Measurements from ENCODE around the gene RCBTB1. TPM values are rescaled to one million over a fixed set of nuclear protein-coding genes. Genes with fewer than 3 reads are reported as not detected.
A peak's percentile ranks its signal among the peaks of the same experiment; 100 is the strongest.

Gene RCBTB1
- total RNA-seq, 1 donor from 2014 or later: 16.1 TPM

DNA sequence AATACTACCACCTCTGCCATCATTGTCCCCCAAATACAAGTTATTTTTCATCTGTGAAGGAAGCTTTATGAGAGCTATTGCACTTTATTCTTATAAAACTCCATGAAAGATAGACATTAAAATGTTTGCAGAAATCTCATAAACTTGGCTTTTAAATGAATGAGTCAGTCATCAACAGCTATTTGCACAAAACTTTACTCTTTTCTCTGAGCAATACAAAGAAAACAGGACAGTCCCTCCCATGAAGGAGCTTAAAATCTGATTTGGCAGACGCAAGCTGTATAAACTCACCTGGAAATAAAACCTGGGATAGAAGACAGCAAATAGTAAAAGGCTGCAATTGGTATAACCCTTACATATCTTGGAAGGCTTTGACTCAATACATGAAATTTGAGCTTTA, 16.6 kb upstream of the RCBTB1 start:
- peaks cover 4% of the 10 kb centered on the region for H3K4me1 Mint-ChIP-seq (ENCODE audit: low read depth, unreplicated experiment)
- FAIRE-seq: no peak
- no peaks in the 10 kb centered on the region for H3K9me3 ChIP-seq (ENCODE audit: insufficient read depth, low read depth, low read length)
- H3K27me3 ChIP-seq (ENCODE audit: insufficient read depth, low read length): no peaks in the 10 kb centered on the region
- H3K79me2 ChIP-seq (ENCODE audit: insufficient read depth, low read length): no peaks in the 10 kb centered on the region
- H3K9ac ChIP-seq (ENCODE audit: low read length): no peak overlapping the region
- no peaks in the 10 kb centered on the region for H3K36me3 ChIP-seq (ENCODE audit: insufficient read depth, low read length)
- no peak for DNase-seq (ENCODE audit: low read depth)
- H3K4me3 ChIP-seq (ENCODE audit: insufficient read depth, low read depth, low read length): no peak overlapping the region
- H3K27me3 Mint-ChIP-seq (ENCODE audit: low read depth, unreplicated experiment): peaks cover 7% of the 10 kb centered on the region
- no peak overlapping the region for H3K27ac Mint-ChIP-seq (ENCODE audit: unreplicated experiment)
- peak overlapping the region; percentile 4 for H2AFZ ChIP-seq (ENCODE audit: low read depth, low read length)
- H3K4me2 ChIP-seq (ENCODE audit: low read length): no peak overlapping the region
- TF ChIP-seq, protein P1, sequence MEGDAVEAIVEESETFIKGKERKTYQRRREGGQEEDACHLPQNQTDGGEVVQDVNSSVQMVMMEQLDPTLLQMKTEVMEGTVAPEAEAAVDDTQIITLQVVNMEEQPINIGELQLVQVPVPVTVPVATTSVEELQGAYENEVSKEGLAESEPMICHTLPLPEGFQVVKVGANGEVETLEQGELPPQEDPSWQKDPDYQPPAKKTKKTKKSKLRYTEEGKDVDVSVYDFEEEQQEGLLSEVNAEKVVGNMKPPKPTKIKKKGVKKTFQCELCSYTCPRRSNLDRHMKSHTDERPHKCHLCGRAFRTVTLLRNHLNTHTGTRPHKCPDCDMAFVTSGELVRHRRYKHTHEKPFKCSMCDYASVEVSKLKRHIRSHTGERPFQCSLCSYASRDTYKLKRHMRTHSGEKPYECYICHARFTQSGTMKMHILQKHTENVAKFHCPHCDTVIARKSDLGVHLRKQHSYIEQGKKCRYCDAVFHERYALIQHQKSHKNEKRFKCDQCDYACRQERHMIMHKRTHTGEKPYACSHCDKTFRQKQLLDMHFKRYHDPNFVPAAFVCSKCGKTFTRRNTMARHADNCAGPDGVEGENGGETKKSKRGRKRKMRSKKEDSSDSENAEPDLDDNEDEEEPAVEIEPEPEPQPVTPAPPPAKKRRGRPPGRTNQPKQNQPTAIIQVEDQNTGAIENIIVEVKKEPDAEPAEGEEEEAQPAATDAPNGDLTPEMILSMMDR (IDR thresholded peaks at IDR 0.05; ENCODE audit: insufficient read depth, low read depth, low read length): no peak
- no peak for TF ChIP-seq EZH2 (IDR thresholded peaks at IDR 0.05; ENCODE audit: insufficient read depth, low read length)
- H3K4me3 Mint-ChIP-seq (ENCODE audit: unreplicated experiment): no peak overlapping the region
- H3K36me3 Mint-ChIP-seq (ENCODE audit: low read depth, unreplicated experiment): peaks cover 3% of the 10 kb centered on the region
- no peaks in the 10 kb centered on the region for H4K20me1 ChIP-seq (ENCODE audit: insufficient read depth, low read length)
- H3K4me1 ChIP-seq (ENCODE audit: insufficient read depth, low read length): no peaks in the 10 kb centered on the region
- H3K27ac ChIP-seq (ENCODE audit: low read depth, low read length): no peak overlapping the region
- H3K9me3 Mint-ChIP-seq (ENCODE audit: unreplicated experiment): peaks cover 4% of the 10 kb centered on the region

DNA sequence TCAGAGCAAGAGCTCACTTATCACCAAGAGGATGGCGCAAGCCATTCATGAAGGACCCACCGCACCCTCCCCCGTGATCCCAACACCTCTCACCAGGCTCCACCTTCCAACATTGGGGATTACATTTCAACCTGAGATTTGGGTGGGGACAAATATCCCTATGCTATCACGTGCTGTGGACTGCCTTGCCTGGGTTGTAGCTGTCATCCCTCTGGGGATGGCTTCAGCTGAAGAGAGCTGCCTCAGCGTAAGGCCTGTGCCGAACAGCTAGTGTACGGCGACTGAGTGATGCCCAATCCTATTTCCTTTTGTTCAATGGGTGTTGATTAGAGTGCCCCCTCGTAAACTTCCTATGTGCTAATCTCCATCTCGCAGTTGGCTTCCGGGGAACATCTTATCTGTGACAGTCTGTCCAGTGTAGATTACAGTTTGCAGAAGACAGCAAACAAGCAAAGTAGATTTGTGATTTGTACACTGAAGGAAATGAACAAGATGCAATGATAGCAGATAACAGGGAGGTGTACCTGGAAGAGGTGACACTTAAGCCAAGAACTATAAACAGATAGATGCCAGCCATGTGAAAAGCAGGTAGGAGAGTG, 11.8 kb upstream of the RCBTB1 start:
- H3K27ac ChIP-seq (ENCODE audit: low read depth, low read length): no peak overlapping the region
- DNase-seq (ENCODE audit: low read depth) (no peak), FAIRE-seq (no peak)
- no peaks in the 10 kb centered on the region for H3K27me3 ChIP-seq (ENCODE audit: insufficient read depth, low read length)
- no peak overlapping the region for H3K9ac ChIP-seq (ENCODE audit: low read length)
- Mint-ChIP-seq H3K27ac (ENCODE audit: unreplicated experiment) (no peak overlapping the region), H3K4me1 (ENCODE audit: low read depth, unreplicated experiment) (no peaks in the 10 kb centered on the region), H3K9me3 (ENCODE audit: unreplicated experiment) (peaks cover 9% of the 10 kb centered on the region), H3K4me3 (ENCODE audit: unreplicated experiment) (no peak overlapping the region), H3K27me3 (ENCODE audit: low read depth, unreplicated experiment) (peaks cover 8% of the 10 kb centered on the region), H3K36me3 (ENCODE audit: low read depth, unreplicated experiment) (peaks cover 3% of the 10 kb centered on the region)
- no peaks in the 10 kb centered on the region for H4K20me1 ChIP-seq (ENCODE audit: insufficient read depth, low read length)
- no peak for TF ChIP-seq EZH2 (IDR thresholded peaks at IDR 0.05; ENCODE audit: insufficient read depth, low read length)
- TF ChIP-seq, protein P1 (IDR thresholded peaks at IDR 0.05; ENCODE audit: insufficient read depth, low read depth, low read length): no peak
- no peak overlapping the region for H3K4me3 ChIP-seq (ENCODE audit: insufficient read depth, low read depth, low read length)
- no peaks in the 10 kb centered on the region for H3K79me2 ChIP-seq (ENCODE audit: insufficient read depth, low read length)
- no peaks in the 10 kb centered on the region for H3K4me1 ChIP-seq (ENCODE audit: insufficient read depth, low read length)
- no peaks in the 10 kb centered on the region for H3K9me3 ChIP-seq (ENCODE audit: insufficient read depth, low read depth, low read length)
- H3K36me3 ChIP-seq (ENCODE audit: insufficient read depth, low read length): no peaks in the 10 kb centered on the region
- H2AFZ ChIP-seq (ENCODE audit: low read depth, low read length): no peak overlapping the region
- no peak overlapping the region for H3K4me2 ChIP-seq (ENCODE audit: low read length)

DNA sequence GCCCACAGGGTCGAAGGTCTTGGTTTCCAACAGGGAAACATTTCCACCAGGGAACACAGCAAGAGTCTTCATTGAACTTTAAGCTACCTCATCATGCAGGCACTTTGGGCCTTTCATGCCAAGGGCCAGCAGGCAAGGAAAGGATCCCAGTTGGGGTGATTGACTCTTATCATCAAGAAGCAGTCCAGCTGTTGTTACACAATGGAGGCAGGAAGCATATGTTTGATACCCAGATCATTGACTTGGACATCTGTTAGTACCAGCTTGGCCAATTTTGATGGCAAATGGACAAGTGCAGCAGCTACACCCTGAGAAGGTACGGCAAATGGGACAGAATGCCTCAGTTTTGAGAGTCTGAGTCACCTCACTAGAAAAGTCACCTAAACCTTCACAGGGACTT, 10.9 kb upstream of the RCBTB1 start:
- no peak for FAIRE-seq
- H3K9ac ChIP-seq (ENCODE audit: low read length): no peak overlapping the region

More for the DNA sequence above, 10.9 kb upstream of the RCBTB1 start:
- peaks cover 9% of the 10 kb centered on the region for H3K9me3 Mint-ChIP-seq (ENCODE audit: unreplicated experiment)
- H3K36me3 ChIP-seq (ENCODE audit: insufficient read depth, low read length): no peaks in the 10 kb centered on the region
- no peak overlapping the region for H2AFZ ChIP-seq (ENCODE audit: low read depth, low read length)
- H3K4me3 Mint-ChIP-seq (ENCODE audit: unreplicated experiment): no peak overlapping the region
- H3K27ac Mint-ChIP-seq (ENCODE audit: unreplicated experiment): no peak overlapping the region
- no peaks in the 10 kb centered on the region for H3K27me3 ChIP-seq (ENCODE audit: insufficient read depth, low read length)
- no peak for DNase-seq (ENCODE audit: low read depth)
- H3K27ac ChIP-seq (ENCODE audit: low read depth, low read length): no peak overlapping the region
- no peaks in the 10 kb centered on the region for H4K20me1 ChIP-seq (ENCODE audit: insufficient read depth, low read length)
- no peak for TF ChIP-seq EZH2 (IDR thresholded peaks at IDR 0.05; ENCODE audit: insufficient read depth, low read length)
- TF ChIP-seq, protein P1 (IDR thresholded peaks at IDR 0.05; ENCODE audit: insufficient read depth, low read depth, low read length): no peak
- H3K9me3 ChIP-seq (ENCODE audit: insufficient read depth, low read depth, low read length): no peaks in the 10 kb centered on the region
- H3K4me1 Mint-ChIP-seq (ENCODE audit: low read depth, unreplicated experiment): no peaks in the 10 kb centered on the region
- no peaks in the 10 kb centered on the region for H3K79me2 ChIP-seq (ENCODE audit: insufficient read depth, low read length)
- H3K27me3 Mint-ChIP-seq (ENCODE audit: low read depth, unreplicated experiment): peaks cover 8% of the 10 kb centered on the region
- H3K4me3 ChIP-seq (ENCODE audit: insufficient read depth, low read depth, low read length): no peak overlapping the region
- H3K4me1 ChIP-seq (ENCODE audit: insufficient read depth, low read length): no peaks in the 10 kb centered on the region
- no peak overlapping the region for H3K4me2 ChIP-seq (ENCODE audit: low read length)
- H3K36me3 Mint-ChIP-seq (ENCODE audit: low read depth, unreplicated experiment): peaks cover 3% of the 10 kb centered on the region

Data from astrocyte (in vitro differentiated cells and primary cell).